K562 (cell line): ENCODE measurements around the gene ZNF23.

Experiments used
- BHLHE40 ChIP-seq: IDR thresholded peaks from 2 replicates; pipeline ENCODE4 v1.6.1; 2011; ENCODE audit warnings: low read length, improper control_type of control experiment
- CTCF ChIP-seq, 3 experiments: IDR thresholded peaks in 2 of 3; conservative IDR thresholded peaks in 1 of 3; 2 replicates each; pipeline ENCODE4 v1.5.1; 2011 to 2012; ENCODE audit warnings: low read length in 3 of 3, mild to moderate bottlenecking in 3 of 3, control low read depth in 2 of 3, improper control_type of control experiment in 1 of 3, inconsistent platforms in 1 of 3, low read depth in 1 of 3, mixed read lengths in 1 of 3, moderate library complexity in 1 of 3; ENCODE audit not compliant: insufficient read depth in 2 of 3
- CTCFL ChIP-seq: IDR thresholded peaks from 2 replicates; pipeline ENCODE4 v1.6.1; 2011; ENCODE audit warnings: borderline replicate concordance, low read depth, mild to moderate bottlenecking, moderate library complexity, low read length; ENCODE audit not compliant: insufficient read depth, poor library complexity, severe bottlenecking
- KLF16 ChIP-seq: IDR thresholded peaks from 2 replicates; pipeline ENCODE4 v1.6.1; 2016; ENCODE audit warnings: antibody characterized with exemption
- NBN ChIP-seq: fragments of 450-650 bp; IDR thresholded peaks from 2 replicates; pipeline ENCODE4 v1.6.1; 2016; ENCODE audit warnings: low read depth, mild to moderate bottlenecking
- NCOA1 ChIP-seq: fragments of 450-650 bp; IDR thresholded peaks from 2 replicates; pipeline ENCODE4 v1.6.1; 2016; ENCODE audit warnings: low read depth
- NFE2L1 ChIP-seq: fragments of 450-650 bp; IDR thresholded peaks from 2 replicates; pipeline ENCODE4 v1.6.1; 2016; ENCODE audit warnings: missing genetic modification characterization, low read depth, mild to moderate bottlenecking, missing compliant biosample characterization, moderate library complexity, borderline replicate concordance
- RBBP5 ChIP-seq: fragments of 200-600 bp; sonication (generic); IDR thresholded peaks from 2 replicates; pipeline ENCODE4 v1.6.1; 2012; ENCODE audit warnings: borderline replicate concordance, mild to moderate bottlenecking, low read length, control low read depth, inconsistent platforms; ENCODE audit not compliant: insufficient read depth, poor library complexity, severe bottlenecking
- ZNF24 ChIP-seq: fragments of 450-650 bp; IDR thresholded peaks from 2 replicates; pipeline ENCODE4 v1.6.1; 2016

- TF ChIP-seq RBBP5 = no peak
- TF ChIP-seq NCOA1 = peak; percentile 98
- no peak for TF ChIP-seq CTCF (IDR thresholded peaks at IDR 0.05 in 2 of 3, conservative IDR thresholded peaks at IDR 0.05 in 1 of 3; ENCODE audit: insufficient read depth in 2 of 3, low read depth in 1 of 3, low read length in 3 of 3)
- no peak for TF ChIP-seq KLF16
- no peak for TF ChIP-seq NBN
- TF ChIP-seq ZNF24 = no peak; the same call in 1 of the 2 replicates
- no peak for TF ChIP-seq BHLHE40
- no peak for TF ChIP-seq NFE2L1 (tag)
- no peak for TF ChIP-seq CTCFL
These were observed 5.8 kb upstream of the ZNF23 start for GRCh38 chr16:71467810-71468209.
